EH (cell line): ENCODE measurements around the gene SPON1.

ENCODE experiments used
- DNase-seq: peaks from one replicate; pipeline ENCODE4 v3.0.0-alpha.2; 2015; ENCODE audit warnings: low read depth

SPON1 gene

GRCh38 chr11:13944016-13944415, 18.5 kb upstream of the SPON1 start:
- peak; percentile 53 for DNase-seq

GRCh38 chr11:13944911-13945425, 17.6 kb upstream of the SPON1 start:
- DNase-seq, result peak; percentile 25

- no peak for DNase-seq
These were observed 15.1 kb upstream of the SPON1 start for GRCh38 chr11:13947379-13947778.

GRCh38 chr11:13949876-13950275, 12.6 kb upstream of the SPON1 start:
- peak; percentile 47 for DNase-seq

- no peak for DNase-seq
These were observed 10.3 kb upstream of the SPON1 start for GRCh38 chr11:13952221-13952620.

GRCh38 chr11:13952668-13953067, 9.9 kb upstream of the SPON1 start:
- DNase-seq, result no peak

GRCh38 chr11:13954591-13954990, 7.9 kb upstream of the SPON1 start:
- DNase-seq, result no peak

GRCh38 chr11:13955971-13956421, 6.5 kb upstream of the SPON1 start:
- DNase-seq, result peak; percentile 69

- DNase-seq, result no peak
These were observed 5.5 kb upstream of the SPON1 start for GRCh38 chr11:13956988-13957387.

GRCh38 chr11:13958641-13959400, 3.7 kb upstream of the SPON1 start:
- DNase-seq, result no peak

GRCh38 chr11:13962198-13962561, 343 bp upstream of the SPON1 start:
- DNase-seq, result no peak

GRCh38 chr11:13963169-13963948, 836 bp downstream of the SPON1 start:
- no peak for DNase-seq

GRCh38 chr11:13963949-13964770, 1.6 kb downstream of the SPON1 start:
- no peak for DNase-seq

GRCh38 chr11:13964771-13965074, 2.2 kb downstream of the SPON1 start:
- no peak for DNase-seq

GRCh38 chr11:13965337-13965736, 2.8 kb downstream of the SPON1 start:
- no peak for DNase-seq

- no peak for DNase-seq
These were observed 3.5 kb downstream of the SPON1 start for GRCh38 chr11:13966013-13966412.

- no peak for DNase-seq
These were observed 4.0 kb downstream of the SPON1 start for GRCh38 chr11:13966486-13966885.

- peak; percentile 22 for DNase-seq
These were observed 8.5 kb downstream of the SPON1 start for GRCh38 chr11:13970986-13971385.

- DNase-seq, result no peak
These were observed 9.8 kb downstream of the SPON1 start for GRCh38 chr11:13972043-13972910.

GRCh38 chr11:13972944-13973343, 10.4 kb downstream of the SPON1 start:
- no peak for DNase-seq

- DNase-seq, result no peak
These were observed 12.1 kb downstream of the SPON1 start for GRCh38 chr11:13974631-13975030.
